Mesendoderm (in vitro differentiated cells): ENCODE data around the gene ELF2.
"Not testable (repeated sequence)": the region's sequence is repeated elsewhere in the genome, so short reads cannot be mapped to it uniquely, and the experiment has no call there.

Experiments used
- DNase-seq: peaks from one replicate; pipeline ENCODE4 v3.0.0; 2013
- H2AK5ac ChIP-seq: 2 replicates; pipeline ENCODE4 v1.6.1; 2013; ENCODE audit warnings: low read length, inconsistent platforms
- H2BK120ac ChIP-seq: 2 replicates; pipeline ENCODE4 v1.6.1; 2013; ENCODE audit warnings: low read depth, mild to moderate bottlenecking, low read length, moderate library complexity, mixed read lengths
- H2BK15ac ChIP-seq: replicated peaks from 2 replicates; pipeline ENCODE4 v1.6.1; 2013; ENCODE audit warnings: low read depth, mild to moderate bottlenecking, moderate library complexity
- H2BK5ac ChIP-seq: 2 replicates; pipeline ENCODE4 v1.6.1; 2013; ENCODE audit warnings: low read length, inconsistent platforms
- H3K18ac ChIP-seq: 2 replicates; pipeline ENCODE4 v1.6.1; 2013; ENCODE audit warnings: mild to moderate bottlenecking, low read length, mixed read lengths
- H3K23ac ChIP-seq: one replicate; pipeline ENCODE4 v1.6.1; 2013; ENCODE audit warnings: low read length
- H3K27ac ChIP-seq: 2 replicates; pipeline ENCODE4 v1.5.1; 2013; ENCODE audit warnings: low read depth, mild to moderate bottlenecking, inconsistent platforms, low read length, moderate library complexity
- H3K27me3 ChIP-seq: 2 replicates; pipeline ENCODE4 v1.6.1; 2013; ENCODE audit warnings: low read length, control low read depth, mild to moderate bottlenecking, inconsistent platforms; ENCODE audit not compliant: insufficient read depth, poor library complexity
- H3K36me3 ChIP-seq: 2 replicates; pipeline ENCODE4 v1.6.1; 2013; ENCODE audit warnings: low read length, inconsistent platforms; ENCODE audit not compliant: control insufficient read depth, insufficient read depth
- H3K4ac ChIP-seq: one replicate; pipeline ENCODE4 v1.6.1; 2013; ENCODE audit warnings: low read depth, mild to moderate bottlenecking, low read length, moderate library complexity
- H3K4me1 ChIP-seq: 2 replicates; pipeline ENCODE4 v1.6.1; 2013; ENCODE audit warnings: low read depth, low read length, inconsistent platforms; ENCODE audit not compliant: control insufficient read depth
- H3K4me2 ChIP-seq: 2 replicates; pipeline ENCODE4 v1.6.1; 2013; ENCODE audit warnings: low read length
- H3K4me3 ChIP-seq: 2 replicates; pipeline ENCODE4 v1.5.1; 2013; ENCODE audit warnings: mild to moderate bottlenecking, low read length
- H3K56ac ChIP-seq: one replicate; pipeline ENCODE4 v1.6.1; 2013; ENCODE audit warnings: low read length
- H3K79me1 ChIP-seq: 2 replicates; pipeline ENCODE4 v1.6.1; 2013; ENCODE audit warnings: low read length, inconsistent platforms
- H3K79me2 ChIP-seq: 2 replicates; pipeline ENCODE4 v1.6.1; 2013; ENCODE audit warnings: mild to moderate bottlenecking, low read length; ENCODE audit not compliant: control insufficient read depth, insufficient read depth
- H3K9ac ChIP-seq: 2 replicates; pipeline ENCODE4 v1.6.1; 2013; ENCODE audit warnings: low read length, inconsistent platforms
- H4K5ac ChIP-seq: one replicate; pipeline ENCODE4 v1.6.1; 2013; ENCODE audit warnings: low read length
- H4K8ac ChIP-seq: one replicate; pipeline ENCODE4 v1.6.1; 2013; ENCODE audit warnings: low read depth, mild to moderate bottlenecking, control low read depth, low read length, moderate library complexity
- WGBS: extraction: QIAGEN DNeasy Blood & Tissue Kit; methylation state at CpG from one replicate; pipeline ENCODE4 v1.1.7; 2013; ENCODE audit warnings: low lambda C conversion rate, missing lambda C conversion rate; ENCODE audit not compliant: insufficient coverage; ENCODE audit errors: extremely low coverage; 5-methylcytosine and 5-hydroxymethylcytosine counted together

The ELF2 gene

GRCh38 chr4:139059026-139059425 is 118.0 kb downstream of the ELF2 start:
- not testable (repeated sequence) for H2BK120ac ChIP-seq, H2BK5ac ChIP-seq, H3K56ac ChIP-seq, H2BK15ac ChIP-seq, H3K27me3 ChIP-seq, H4K8ac ChIP-seq, H4K5ac ChIP-seq, H3K4me3 ChIP-seq, H3K9ac ChIP-seq, H3K4me1 ChIP-seq, H2AK5ac ChIP-seq, H3K27ac ChIP-seq, H3K4ac ChIP-seq, DNase-seq, H3K36me3 ChIP-seq, H3K23ac ChIP-seq, H3K79me2 ChIP-seq, H3K18ac ChIP-seq, H3K4me2 ChIP-seq
- WGBS, result no CpG with 5 or more reads among the region's 4 CpGs
- H3K79me1 ChIP-seq, result peaks cover 12% of the 10 kb centered on the region

- Histone ChIP-seq H3K79me1 (peaks cover 14% of the 10 kb centered on the region), H3K4me3 (no peak overlapping the region), H3K79me2 (no peaks in the 10 kb centered on the region), H3K9ac (no peak overlapping the region), H3K4me1 (no peaks in the 10 kb centered on the region), H3K27me3 (no peaks in the 10 kb centered on the region), H3K36me3 (peaks cover 3% of the 10 kb centered on the region), H3K23ac (no peak overlapping the region), H2BK15ac (no peak overlapping the region), H2AK5ac (no peak overlapping the region), H2BK5ac (no peak overlapping the region), H4K8ac (no peak overlapping the region), H2BK120ac (no peak overlapping the region), H3K27ac (no peak overlapping the region), H4K5ac (no peak overlapping the region), H3K4ac (no peak overlapping the region), H3K56ac (no peak overlapping the region), H3K18ac (no peak overlapping the region), H3K4me2 (no peak overlapping the region)
- no peak for DNase-seq
- no CpG with 5 or more reads among the region's 1 CpG for WGBS
These were observed 122.1 kb downstream of the ELF2 start for GRCh38 chr4:139054791-139055505.

GRCh38 chr4:139053909-139054308 is 123.1 kb downstream of the ELF2 start:
- H2BK5ac ChIP-seq, result no peak overlapping the region
- DNase-seq, result no peak
- no peak overlapping the region for H2BK120ac ChIP-seq
- no peaks in the 10 kb centered on the region for H3K4me1 ChIP-seq
- no peak overlapping the region for H4K8ac ChIP-seq
- H3K56ac ChIP-seq, result no peak overlapping the region
- H3K4ac ChIP-seq, result no peak overlapping the region
- no peak overlapping the region for H3K27ac ChIP-seq
- no peak overlapping the region for H2BK15ac ChIP-seq
- H3K4me2 ChIP-seq, result no peak overlapping the region
- H3K27me3 ChIP-seq, result no peaks in the 10 kb centered on the region
- no peak overlapping the region for H3K23ac ChIP-seq
- no peak overlapping the region for H3K18ac ChIP-seq
- H4K5ac ChIP-seq, result no peak overlapping the region
- no peak overlapping the region for H3K9ac ChIP-seq
- peaks cover 2% of the 10 kb centered on the region for H3K36me3 ChIP-seq
- WGBS, result no CpG with 5 or more reads among the region's 1 CpG
- H3K79me1 ChIP-seq, result peaks cover 14% of the 10 kb centered on the region
- H2AK5ac ChIP-seq, result no peak overlapping the region
- no peak overlapping the region for H3K4me3 ChIP-seq
- no peaks in the 10 kb centered on the region for H3K79me2 ChIP-seq

- no peak overlapping the region for H4K5ac ChIP-seq
- no peak overlapping the region for H3K4ac ChIP-seq
- no peak overlapping the region for H3K9ac ChIP-seq
- H3K27me3 ChIP-seq, result no peaks in the 10 kb centered on the region
- no peak overlapping the region for H3K56ac ChIP-seq
- H2BK5ac ChIP-seq, result no peak overlapping the region
- no peak overlapping the region for H3K23ac ChIP-seq
- no peak for DNase-seq
- H3K18ac ChIP-seq, result no peak overlapping the region
- H3K27ac ChIP-seq, result no peak overlapping the region
- no peak overlapping the region for H2BK120ac ChIP-seq
- H3K4me1 ChIP-seq, result no peaks in the 10 kb centered on the region
- no peak overlapping the region for H3K4me3 ChIP-seq
- no peak overlapping the region for H2AK5ac ChIP-seq
- H4K8ac ChIP-seq, result no peak overlapping the region
- peaks cover 4% of the 10 kb centered on the region for H3K36me3 ChIP-seq
- no CpG with 5 or more reads among the region's 2 CpGs for WGBS
- H3K4me2 ChIP-seq, result no peak overlapping the region
- peaks cover 9% of the 10 kb centered on the region for H3K79me1 ChIP-seq
- no peaks in the 10 kb centered on the region for H3K79me2 ChIP-seq
- no peak overlapping the region for H2BK15ac ChIP-seq
These were observed 126.6 kb downstream of the ELF2 start for GRCh38 chr4:139050446-139050845.

- no peak overlapping the region for H3K4ac ChIP-seq
- no peaks in the 10 kb centered on the region for H3K4me1 ChIP-seq
- H3K9ac ChIP-seq, result no peak overlapping the region
- H3K4me2 ChIP-seq, result no peak overlapping the region
- H2BK120ac ChIP-seq, result no peak overlapping the region
- H4K5ac ChIP-seq, result no peak overlapping the region
- H3K18ac ChIP-seq, result no peak overlapping the region
- no peak overlapping the region for H3K23ac ChIP-seq
- H4K8ac ChIP-seq, result no peak overlapping the region
- H3K36me3 ChIP-seq, result peaks cover 12% of the 10 kb centered on the region
- H2BK5ac ChIP-seq, result no peak overlapping the region
- no peak overlapping the region for H3K56ac ChIP-seq
- WGBS, result no CpG with 5 or more reads among the region's 3 CpGs
- no peak overlapping the region for H2AK5ac ChIP-seq
- H3K27ac ChIP-seq, result no peak overlapping the region
- H2BK15ac ChIP-seq, result no peak overlapping the region
- H3K27me3 ChIP-seq, result no peaks in the 10 kb centered on the region
- H3K4me3 ChIP-seq, result no peak overlapping the region
- peaks cover 12% of the 10 kb centered on the region for H3K79me2 ChIP-seq
- peaks cover 10% of the 10 kb centered on the region for H3K79me1 ChIP-seq
- no peak for DNase-seq
These were observed 129.0 kb downstream of the ELF2 start for GRCh38 chr4:139048026-139048425.

GRCh38 chr4:139044291-139044690 is 132.7 kb downstream of the ELF2 start:
- Histone ChIP-seq H3K4me3 (no peak overlapping the region), H3K9ac (no peak overlapping the region), H3K27ac (no peak overlapping the region), H2BK120ac (no peak overlapping the region), H3K4me1 (no peaks in the 10 kb centered on the region), H3K27me3 (no peaks in the 10 kb centered on the region), H3K23ac (no peak overlapping the region), H3K4ac (no peak overlapping the region), H3K18ac (no peak overlapping the region), H3K4me2 (no peak overlapping the region), H3K36me3 (peaks cover 12% of the 10 kb centered on the region), H2BK5ac (no peak overlapping the region), H2BK15ac (no peak overlapping the region), H3K56ac (no peak overlapping the region), H3K79me2 (peaks cover 30% of the 10 kb centered on the region), H4K8ac (no peak overlapping the region), H3K79me1 (peaks cover 14% of the 10 kb centered on the region), H4K5ac (no peak overlapping the region), H2AK5ac (no peak overlapping the region)
- no peak for DNase-seq
- WGBS, result no CpG with 5 or more reads among the region's 2 CpGs
